ENCODE results near the gene UNK.

DNA sequence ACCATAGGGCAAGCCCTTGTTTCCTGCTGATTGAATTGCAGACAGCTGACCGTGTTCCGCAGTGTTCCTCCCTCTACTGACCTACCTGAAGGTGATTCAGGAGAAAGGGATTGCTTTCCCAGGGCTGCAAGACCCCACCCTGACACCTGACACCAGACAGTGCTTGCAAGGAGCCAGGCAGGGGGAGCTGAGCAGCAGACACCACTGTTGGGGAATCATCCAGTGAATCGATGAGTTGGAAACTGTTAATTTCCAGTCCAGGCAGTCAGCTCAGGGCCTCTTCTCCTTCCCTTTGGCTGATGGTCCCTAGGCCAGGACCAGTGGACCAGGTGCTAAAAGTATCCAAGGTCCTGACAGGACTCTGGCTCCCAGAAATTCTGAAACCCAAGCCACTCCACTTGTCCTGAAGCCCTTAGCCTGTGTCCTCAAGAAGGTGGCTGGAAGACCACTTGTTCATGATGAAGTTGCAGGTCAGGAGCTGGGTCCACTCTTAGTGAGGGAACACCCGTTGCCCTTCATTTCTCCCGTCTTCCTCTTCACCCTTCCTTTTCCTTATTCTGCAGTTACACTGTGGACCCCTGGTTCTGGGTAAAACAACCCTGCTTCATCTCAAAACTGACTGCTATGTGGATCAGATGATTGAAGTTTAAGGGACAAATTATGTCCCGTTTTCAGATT lies 9.5 kb upstream of the UNK start:
- TF ChIP-seq, protein P1, sequence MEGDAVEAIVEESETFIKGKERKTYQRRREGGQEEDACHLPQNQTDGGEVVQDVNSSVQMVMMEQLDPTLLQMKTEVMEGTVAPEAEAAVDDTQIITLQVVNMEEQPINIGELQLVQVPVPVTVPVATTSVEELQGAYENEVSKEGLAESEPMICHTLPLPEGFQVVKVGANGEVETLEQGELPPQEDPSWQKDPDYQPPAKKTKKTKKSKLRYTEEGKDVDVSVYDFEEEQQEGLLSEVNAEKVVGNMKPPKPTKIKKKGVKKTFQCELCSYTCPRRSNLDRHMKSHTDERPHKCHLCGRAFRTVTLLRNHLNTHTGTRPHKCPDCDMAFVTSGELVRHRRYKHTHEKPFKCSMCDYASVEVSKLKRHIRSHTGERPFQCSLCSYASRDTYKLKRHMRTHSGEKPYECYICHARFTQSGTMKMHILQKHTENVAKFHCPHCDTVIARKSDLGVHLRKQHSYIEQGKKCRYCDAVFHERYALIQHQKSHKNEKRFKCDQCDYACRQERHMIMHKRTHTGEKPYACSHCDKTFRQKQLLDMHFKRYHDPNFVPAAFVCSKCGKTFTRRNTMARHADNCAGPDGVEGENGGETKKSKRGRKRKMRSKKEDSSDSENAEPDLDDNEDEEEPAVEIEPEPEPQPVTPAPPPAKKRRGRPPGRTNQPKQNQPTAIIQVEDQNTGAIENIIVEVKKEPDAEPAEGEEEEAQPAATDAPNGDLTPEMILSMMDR (IDR thresholded peaks at IDR 0.05 in 8 of 11, conservative IDR thresholded peaks at IDR 0.05 in 3 of 11): no peak
- TF ChIP-seq POLR2A (IDR thresholded peaks at IDR 0.05) (no peak), POLR2AphosphoS5 (IDR thresholded peaks at IDR 0.05) (peak in 2 of 3 donors; percentile 54 to 56)

Data from spleen (tissue), 7 donors.